Kasumi-1 (cell line): ENCODE data around the gene XYLB.
A peak's percentile ranks its signal among the peaks of the same experiment; 100 is the strongest.
"Not testable (repeated sequence)": the region's sequence is repeated elsewhere in the genome, so short reads cannot be mapped to it uniquely, and the experiment has no call there.

Experiments used
- DNase-seq, 2 experiments: peaks; one replicate each; lab custom pipeline; 2025; lab: John Stamatoyannopoulos, UW

XYLB gene

DNA sequence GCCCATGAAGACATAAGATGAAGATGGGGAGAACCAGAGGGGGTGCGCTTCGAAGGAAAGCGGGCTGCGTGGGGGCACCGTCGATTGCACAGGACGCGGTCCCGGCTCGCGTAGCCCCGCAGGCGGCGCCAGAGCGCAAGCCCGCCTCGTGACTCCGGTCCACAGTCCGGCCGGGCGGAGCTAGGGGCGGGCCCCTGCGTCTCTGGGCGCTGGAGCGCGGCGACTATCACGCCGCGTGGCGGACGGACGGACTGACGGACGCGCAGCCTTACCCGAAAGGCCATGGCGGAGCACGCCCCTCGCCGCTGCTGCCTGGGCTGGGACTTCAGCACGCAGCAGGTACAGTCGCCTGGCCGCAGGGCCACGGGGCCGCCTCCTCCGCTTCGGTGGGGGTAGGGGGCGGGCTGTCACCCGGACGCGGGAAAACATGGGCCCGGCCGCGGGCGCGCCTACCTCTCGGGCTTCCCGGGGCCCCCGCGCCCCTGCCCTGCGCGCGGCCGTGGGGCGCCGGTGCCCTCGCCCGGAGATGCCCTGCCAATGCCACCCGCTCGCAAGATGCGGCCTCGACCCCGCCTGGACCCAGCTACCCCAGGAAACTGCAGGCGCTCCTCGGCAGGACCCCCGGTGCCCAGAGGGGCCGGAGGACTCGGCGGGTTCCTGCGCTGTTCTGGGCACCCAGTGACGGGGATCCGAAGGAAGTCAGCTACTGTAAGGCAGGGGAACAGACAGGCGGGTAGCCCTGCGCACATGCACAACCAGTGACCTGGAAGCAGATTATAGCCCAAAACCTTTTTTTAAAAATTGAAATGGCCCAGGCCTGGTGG, at the start of gene XYLB:
Gene XYLB (plus strand): TSS at position 199 of the 824 bp plus-strand sequence. CDS start 84 bp downstream, at position 283.
- peak; percentile 76 for DNase-seq

DNA sequence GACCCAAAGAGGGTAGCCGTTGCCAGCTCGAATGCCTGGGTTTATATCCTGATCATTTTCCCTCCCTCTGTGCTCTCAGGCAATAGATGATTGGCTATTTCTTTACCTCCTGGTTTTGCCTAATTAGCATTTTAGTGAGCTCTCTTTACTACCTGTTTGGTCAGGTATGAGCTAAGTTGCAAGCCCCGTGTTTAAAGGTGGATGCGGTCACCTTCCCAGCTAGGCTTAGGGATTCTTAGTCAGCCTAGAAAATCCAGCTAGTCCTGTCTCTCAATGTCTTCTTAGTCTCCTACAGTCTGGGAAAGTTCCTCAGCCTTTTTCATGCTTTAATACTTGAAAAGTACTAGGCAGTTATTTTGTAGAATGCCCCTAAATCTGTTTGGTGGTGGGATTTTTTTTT, 49.5 kb upstream of the XYLB start:
- not testable (repeated sequence) for DNase-seq

DNA sequence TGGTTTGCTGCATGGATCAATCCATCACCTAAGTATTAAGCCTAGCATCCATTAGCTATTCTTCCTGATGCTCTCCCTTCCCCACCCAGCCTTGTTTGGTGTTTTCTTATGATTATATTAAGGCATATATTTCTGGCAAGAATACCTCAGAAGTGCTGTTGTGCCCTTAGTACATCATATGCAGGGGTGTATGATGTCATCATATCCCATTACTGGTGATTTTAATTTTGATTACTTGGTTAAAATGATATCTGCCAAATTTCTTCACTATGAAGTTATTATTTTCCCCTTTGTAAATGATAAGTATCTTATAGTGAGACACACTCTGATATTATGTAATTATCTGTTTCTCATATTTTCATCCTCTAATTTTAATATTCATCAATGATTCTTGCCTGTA, 49.0 kb upstream of the XYLB start:
- no peak for DNase-seq

DNA sequence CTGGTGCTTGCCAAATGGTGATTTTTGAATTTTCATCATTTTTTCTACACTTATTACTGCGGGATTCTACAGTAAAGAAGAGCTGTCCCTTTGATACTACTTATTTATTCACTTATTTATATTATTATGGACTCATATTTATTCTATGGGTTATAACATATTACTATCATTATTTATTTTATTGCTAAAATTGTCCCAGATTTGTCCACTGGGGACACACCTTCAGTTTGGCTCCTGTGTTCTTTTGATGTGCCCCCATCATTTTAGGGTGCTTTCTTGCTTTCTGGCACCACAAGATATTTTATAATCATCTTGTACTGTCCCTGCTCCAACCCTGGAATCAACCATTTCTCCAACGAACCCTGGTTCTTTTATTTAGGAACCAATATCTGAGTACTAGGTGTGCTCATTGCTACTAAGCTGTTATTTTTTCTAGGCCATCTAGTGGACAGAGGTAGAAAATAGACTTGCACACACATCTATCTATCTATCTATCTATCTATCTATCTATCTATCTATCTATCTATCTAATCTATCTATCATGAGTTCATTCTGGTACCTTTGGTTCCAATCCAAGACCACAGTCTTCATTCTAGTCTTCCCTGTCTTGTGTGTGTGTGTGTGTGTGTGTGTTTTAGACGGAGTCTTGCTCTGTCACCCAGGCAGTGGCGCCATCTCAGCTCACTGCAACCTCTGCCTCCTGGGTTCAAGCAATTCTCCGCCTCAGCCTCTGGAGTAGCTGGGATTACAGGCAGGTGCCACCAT, 48.5 kb upstream of the XYLB start:
- DNase-seq: peak; percentile 38 to 50

DNA sequence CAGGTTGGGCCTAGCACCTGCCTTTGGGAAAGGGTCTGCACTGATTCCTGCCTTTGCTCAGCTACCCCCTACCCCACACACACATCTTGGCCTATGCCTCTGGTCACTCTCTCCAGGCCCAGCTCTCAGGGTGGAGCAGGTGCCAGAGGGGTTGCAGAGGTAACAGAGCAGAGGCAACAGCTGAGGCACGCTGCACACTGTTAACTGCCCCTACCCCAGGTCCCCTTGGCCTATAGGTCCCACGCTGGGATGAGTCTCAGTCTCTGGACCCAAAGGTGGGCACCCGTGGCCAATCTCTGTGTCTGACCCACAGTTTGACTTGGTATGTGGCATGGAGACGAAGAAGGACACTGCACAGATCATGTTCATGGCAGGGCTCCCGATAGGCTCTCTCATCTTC, 39.6 kb upstream of the XYLB start:
- no peak for DNase-seq

DNA sequence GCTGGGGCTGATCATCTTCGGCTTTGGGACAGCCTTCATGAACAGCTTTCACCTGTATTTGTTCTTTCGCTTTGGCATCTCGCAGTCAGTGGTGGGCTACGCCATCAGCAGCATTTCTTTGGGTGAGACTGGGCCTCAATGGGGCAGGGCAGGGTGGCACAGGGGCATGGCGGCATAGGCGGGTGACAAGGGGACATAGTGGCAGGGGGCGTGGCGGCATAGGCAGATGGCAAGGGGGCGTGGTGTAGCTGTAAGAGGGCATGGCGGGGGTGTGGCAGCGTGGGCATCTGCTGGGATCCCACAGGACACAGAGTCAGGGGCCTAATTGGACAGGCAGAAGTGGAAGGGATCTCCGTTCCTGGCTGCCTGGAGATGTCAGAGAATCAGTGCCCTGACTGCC, 39.0 kb upstream of the XYLB start:
- no peak for DNase-seq

DNA sequence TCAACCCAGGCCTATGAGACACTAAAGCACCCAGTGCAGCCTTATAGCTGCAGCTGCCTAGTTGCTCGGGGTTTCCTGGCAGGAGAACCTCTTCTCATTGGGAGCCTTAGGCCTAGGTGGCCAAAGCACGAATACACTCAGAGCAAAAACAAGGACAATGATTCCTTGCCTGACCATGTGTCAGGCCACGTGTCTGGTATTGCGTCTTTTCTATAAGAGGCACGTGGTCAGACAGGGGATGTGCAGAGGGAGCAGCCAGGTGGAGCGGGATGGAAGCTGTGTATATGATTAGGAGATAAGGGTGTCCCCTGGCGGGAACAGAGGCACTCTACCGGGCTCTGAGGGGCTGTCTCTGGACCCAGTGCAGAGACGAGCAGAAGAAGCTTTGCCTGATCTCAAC, 38.1 kb upstream of the XYLB start:
- no peak for DNase-seq

DNA sequence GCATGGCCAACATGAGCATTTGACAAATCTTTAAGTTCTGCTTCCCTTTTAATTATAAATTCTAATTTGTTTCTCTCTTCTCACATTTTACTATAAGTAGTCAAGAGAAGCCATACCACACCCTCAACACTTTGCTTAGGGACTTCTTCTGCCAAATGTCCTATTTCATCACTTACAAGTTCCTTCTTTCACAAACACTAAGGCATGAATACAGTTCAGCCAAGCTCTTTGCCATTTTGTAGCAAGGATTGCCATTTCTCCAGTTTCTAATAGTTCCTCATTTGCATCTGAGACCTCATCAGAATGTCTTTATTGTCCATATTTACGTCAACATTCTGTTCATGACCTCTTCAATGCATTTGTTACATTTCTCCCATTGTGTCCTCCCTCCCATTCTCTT, 35.1 kb upstream of the XYLB start:
- peak; percentile 43 to 61 for DNase-seq

DNA sequence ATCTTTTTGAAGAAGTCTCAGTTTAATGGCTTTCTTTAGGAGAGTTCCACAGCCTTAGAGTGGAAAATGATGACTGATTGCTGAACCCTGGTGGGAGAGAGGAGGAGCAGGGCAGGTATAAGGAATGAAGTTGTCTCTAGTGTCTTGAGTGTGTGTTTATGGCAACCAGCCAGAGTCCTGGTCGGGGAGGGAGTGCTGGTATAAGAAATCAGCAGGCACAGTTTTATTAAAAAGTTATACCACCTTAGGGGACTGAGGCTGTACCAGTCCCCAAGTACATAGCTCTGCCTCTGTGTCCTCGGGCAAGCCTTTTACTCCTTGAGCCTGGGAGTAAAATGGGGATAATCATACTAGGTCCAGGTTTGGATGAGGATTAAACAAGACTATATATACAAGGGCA, 34.6 kb upstream of the XYLB start:
- DNase-seq: no peak

DNA sequence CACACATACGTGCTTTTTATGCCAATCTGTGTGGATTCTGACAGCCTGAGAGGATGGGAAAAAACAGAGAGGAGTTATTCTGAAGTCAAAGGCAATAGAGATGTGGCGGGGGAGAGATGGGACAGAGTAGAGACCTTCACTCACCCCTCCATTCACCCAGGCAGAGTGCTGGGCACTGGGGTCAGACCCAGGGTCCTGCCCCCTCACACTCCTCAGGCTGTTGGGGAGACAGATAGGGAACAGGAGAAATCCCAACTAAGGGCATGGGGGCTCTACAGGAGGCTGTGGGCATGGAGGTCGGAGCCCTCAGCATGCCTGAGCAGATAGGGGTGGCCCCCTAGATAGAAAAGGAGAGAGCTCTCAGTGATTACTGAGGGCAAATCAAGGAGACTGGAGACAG, 34.2 kb upstream of the XYLB start:
- DNase-seq: no peak

DNA sequence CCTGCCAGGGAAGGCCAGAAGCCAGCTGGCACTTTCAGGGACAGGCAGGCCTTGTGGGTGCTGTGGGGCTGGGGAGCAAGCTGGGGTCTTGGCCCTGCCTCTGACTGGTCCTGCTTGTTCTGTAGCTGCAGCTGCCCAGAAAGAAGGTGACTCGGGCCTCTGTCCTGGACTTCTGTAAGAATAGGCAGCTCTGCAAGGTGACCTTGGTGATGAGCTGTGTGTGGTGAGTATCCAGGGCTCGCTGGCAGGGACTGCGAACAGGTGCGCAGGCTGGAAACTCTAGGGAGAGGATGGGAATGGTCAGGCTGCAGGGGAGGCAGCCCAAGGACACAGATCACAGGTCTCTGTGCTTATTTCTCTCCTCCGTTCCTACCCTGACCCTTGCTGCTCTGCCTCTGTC, 33.3 kb upstream of the XYLB start:
- no peak for DNase-seq

DNA sequence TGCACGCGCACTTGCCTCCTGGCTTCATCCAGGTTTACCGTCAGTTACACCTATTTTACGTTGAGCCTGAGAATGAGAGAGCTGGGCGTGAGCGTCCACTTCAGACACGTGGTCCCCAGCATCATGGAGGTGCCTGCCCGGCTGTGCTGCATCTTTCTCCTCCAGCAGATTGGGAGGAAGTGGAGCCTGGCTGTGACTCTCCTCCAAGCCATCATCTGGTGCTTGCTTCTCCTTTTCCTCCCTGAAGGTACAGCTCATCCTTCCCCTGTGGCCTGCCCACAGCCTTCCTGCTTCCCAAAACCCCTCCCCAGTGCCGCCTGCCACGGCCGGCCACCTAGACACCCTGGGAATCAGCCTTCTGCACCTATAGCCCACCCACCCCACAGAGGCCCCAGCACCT, 32.9 kb upstream of the XYLB start:
- peak; percentile 70 to 73 for DNase-seq

DNA sequence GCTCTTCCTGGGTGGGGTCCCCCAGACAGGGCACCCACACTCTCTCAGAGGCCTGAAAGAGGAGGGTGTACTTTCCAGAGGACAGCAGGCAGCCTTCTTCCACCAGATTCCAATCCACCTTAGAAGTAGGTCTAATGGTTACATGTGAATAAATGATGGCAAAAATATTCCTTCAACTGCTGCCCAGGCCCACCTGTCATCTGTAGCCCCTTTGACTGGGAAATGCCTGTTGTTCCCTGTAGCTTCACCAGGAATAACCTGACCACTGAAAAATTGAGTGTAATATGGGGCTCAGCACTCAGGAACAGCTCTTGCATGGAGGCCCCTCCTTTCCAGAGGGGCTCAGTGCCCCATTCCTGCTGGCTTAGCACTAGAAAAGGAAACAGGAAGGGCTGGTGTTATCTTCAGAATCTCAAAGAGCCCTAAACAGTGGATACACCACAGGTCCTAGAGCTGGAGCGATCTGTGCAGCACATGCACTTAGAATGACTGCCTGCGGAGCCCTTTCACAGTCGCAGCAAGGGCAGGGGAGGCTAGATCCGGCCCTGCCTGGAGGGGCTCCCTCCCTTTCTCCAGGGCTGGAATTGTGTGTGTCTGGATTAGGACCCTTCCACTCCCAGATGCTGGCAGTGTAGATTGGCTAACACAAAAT, 32.3 kb upstream of the XYLB start:
- peak; percentile 71 to 73 for DNase-seq

DNA sequence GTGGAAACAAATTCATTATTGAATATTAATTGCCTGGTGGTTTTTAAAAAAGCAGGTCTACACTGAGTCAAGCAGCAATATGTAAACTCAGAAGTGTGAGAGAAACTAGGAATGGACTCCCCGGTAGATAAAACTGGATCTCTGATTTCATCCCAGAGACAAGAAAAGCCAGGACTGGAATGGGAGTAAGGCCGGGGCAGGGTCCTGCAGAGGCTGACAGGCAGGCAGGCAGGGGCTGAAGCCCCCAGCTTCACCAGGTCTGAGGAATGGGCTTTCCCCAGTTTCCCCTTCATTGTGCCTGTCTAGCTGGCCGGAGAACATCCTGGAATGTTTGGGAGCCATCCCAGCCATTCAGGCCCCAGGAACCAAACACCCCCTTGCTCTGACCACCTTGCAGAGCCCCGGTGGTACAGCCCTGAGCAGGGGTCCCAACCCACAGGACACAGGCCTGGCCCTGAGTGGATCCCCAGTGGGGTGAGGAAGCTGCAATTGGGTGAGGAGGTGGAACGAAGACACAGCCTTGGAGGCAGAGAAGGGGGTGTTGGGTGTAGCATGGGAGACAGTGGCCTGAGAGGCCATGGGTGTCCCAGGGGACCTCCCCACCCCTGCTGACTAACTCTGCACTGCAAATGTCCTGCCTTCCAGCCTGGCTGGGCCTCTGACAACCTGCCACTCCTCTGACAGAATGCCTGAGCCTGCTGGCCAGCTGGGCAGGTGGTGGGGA, 31.7 kb upstream of the XYLB start:
- peak in 1 of 2 experiments; percentile 15 for DNase-seq

DNA sequence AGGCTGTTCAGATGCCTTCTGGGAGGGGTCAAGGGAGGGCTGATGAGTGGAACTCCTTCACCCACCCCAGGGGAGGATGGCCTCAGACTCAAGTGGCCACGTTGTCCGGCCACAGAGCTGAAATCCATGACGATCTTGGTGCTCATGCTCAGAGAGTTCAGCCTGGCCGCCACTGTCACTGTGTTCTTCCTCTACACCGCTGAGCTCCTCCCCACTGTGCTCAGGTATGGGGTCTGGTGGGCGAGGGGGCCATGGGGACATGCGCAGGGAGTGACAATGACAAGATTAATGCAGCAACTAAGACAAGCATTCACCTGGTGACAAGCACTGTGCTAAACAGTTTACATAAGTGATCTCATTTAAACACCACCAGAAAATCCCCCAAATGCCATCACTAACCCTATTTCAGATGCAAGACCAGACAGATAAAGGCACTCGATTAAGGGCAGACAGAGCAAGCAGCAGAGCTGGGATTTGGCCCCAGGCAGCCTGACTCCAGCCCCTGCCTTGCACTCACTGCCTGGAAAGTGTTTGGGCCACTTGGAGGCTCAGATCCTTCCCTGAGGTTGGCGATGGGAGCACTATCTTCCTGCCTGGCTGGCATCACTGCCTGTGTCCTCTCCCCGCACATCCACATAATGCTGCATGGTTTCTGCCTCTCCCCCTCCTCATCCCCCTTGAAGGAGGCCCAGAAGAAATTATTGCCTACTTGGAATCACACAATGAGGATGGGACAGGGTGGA, 30.9 kb upstream of the XYLB start:
- no peak for DNase-seq

DNA sequence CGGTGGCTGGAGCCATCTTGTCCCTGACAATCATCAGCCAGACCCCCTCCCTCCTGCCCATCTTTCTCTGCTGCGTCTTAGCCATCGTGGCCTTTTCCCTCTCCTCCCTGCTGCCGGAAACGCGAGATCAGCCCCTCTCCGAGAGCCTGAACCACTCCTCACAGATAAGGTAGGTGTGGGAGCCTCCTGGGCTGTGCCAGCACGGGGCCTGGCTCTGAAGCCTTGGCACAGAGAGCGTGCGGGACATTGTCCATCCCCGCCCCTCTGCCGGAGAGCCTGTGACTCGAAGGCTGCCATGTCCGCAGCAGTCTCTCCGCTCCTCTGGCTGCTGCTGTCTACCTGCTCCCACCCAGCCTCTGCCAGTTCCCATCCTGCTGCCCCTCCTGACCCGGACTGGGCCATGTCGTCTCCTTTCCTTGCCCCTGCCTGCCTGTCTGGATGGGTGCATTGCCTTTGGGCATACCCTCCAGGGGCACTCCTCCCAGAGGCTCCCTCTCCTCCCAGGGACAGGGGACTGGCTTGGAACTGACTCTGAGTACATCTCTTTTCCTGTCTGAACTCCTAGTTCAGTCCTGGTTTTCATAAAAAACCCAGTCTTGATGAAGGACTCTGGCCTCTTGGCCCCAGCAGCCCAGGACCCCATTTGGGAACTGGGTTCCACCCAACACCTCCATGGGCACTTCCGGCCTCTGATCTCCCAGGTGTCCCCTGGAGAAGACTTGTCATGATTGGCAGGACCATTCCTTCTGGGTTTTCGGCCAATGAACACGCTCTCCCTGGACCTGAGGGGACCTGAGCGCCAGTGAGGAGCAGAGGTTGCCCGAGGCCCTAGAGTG, 30.0 kb upstream of the XYLB start:
- DNase-seq: no peak

DNA sequence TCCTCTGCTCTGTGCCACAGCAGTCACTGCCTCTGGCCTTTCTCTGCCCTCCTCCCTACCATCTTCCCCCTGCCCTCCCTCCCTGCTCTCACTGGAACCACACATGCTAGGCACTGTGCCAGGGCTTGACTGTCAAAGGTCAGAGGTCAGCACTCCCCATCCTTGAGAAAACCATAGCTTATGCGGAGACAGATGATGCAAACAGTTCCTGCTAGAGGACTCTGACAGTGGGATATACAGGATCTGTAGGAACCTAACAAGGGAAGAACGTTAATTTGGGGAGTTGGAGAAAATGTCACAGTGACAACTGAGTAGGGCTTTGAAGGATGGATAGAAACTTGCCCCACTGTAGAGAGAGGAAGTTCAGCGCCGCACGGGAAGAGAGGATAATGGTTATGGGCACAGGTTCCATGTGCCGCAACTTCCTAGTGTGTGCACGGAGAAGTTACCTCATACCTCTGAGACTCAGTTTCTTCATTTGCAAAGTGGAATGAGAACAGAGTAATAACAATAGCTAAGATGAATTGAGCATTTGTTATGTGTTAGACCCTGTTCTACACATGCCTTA, 29.3 kb upstream of the XYLB start:
- DNase-seq: no peak

DNA sequence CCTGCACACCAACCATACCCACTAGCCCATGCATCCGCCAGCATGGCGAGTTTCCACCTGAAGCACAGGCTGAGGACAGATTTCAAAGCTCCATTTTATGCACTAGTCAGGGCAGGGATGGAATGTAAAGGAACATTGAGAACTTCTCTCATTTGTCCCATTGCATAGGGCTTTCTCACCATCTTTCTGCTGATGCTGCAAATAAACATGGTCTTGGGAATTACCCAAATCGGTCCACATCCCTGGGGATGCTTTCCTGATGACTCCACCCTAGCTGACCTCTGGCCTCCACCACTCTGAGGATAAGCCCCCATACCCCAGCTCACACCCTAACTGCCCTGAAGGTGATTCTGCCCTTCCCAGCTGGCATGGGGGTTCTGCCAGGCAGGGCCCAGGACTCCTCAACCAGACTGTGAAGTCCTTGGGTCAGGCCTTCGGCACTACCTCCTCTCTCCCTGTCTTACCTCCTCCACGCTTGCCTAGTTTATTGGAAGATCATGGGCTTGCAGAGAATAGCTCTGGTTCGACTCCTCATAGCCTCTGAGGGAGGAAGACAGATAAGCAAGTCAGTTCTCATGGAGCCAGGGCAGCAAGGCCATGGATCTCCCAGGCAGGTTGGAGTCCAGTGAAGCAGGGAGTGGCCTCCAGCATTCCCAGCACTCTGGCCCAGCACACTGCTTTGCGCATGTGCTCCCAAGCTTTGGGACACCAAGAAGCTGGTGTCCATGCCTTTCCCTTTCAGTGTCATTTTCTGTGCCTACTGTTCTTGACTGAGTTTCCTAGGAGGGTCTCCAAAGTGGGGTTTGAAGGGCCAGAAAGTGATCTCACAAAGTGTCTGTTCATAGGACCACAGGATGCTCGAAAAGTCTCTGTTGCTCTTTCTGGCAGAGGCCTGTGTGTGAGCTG, 27.6 kb upstream of the XYLB start:
- no peak for DNase-seq

DNA sequence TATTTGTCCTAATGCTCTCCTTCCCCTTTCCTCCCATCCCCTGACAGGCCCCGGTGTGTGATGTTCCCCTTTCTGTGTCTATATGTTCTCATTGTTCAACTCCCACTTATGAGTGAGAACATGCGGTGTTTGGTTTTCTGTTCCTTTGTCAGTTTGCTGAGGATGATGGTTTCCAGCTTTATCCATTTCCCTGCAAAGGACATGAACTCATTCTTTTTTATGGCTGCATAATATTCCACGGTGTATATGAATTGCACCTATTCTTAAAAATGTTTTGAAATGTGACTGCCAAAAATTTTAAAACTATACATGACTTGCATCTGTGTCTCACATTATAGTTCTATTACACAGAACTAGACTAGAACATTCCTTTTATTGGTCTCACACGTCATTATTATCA, 25.9 kb upstream of the XYLB start:
- not testable (repeated sequence) for DNase-seq
